H1 (cell line): ENCODE results near the gene LPXN.

Source experiments
- CHD2 ChIP-seq: IDR thresholded peaks from 2 replicates; pipeline ENCODE4 v1.6.1; 2012; ENCODE audit warnings: low read length, improper control_type of control experiment
- EZH2 ChIP-seq: fragments of 200-600 bp; sonication (generic); IDR thresholded peaks from 2 replicates; pipeline ENCODE4 v1.7.1; 2012; ENCODE audit warnings: low read depth, mild to moderate bottlenecking, moderate library complexity, low read length, inconsistent platforms; ENCODE audit not compliant: severe bottlenecking
- KDM1A ChIP-seq: fragments of 200-600, 300-600 bp; sonication (generic); IDR thresholded peaks from 2 replicates; pipeline ENCODE4 v1.7.1; 2016; ENCODE audit warnings: mild to moderate bottlenecking, low read length, borderline replicate concordance
- POLR2A ChIP-seq, 2 experiments: IDR thresholded peaks; 1 replicate in 1 of 2; 2 replicates in 1 of 2; pipeline ENCODE4 v1.6.1; 2011; ENCODE audit warnings: low read depth in 2 of 2, low read length in 2 of 2, mild to moderate bottlenecking in 2 of 2; ENCODE audit errors: control extremely low read depth in 1 of 2
- TF ChIP-seq, protein P1 (sequence below): IDR thresholded peaks from 2 replicates; pipeline ENCODE4 v1.6.1; 2011; ENCODE audit warnings: low read length, improper control_type of control experiment
- TF ChIP-seq, protein P2 (sequence below): IDR thresholded peaks from 2 replicates; pipeline ENCODE4 v1.6.1; 2012; ENCODE audit warnings: low read length, inconsistent platforms

DNA sequence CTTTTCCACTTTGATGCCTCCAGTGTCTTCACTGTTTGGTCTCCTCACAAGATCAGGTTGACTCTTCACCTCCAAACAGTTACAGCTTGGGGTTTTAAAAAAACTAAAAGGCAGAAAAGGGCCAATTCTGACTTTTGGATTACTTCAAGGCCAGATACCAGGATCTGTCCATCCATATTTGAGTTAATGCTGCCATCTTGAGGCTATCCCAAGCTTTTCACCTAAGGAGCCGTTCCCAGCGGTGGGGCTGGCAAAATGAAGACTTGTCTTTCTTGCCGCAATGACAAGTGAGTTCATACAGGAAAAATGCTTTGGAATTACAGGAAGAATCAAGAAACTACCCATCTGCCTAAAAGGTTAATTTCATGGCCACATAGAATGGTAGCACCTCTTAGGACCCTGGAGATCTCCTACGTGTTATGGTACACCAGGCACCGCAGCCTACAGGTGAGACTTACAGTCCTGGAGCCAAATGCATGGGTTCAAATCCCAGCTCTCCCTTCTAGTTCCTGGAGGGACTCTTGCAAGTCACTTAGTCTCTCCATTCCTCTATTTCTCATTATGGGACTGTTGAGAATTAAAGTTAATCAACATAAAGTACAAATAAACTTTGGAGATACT lies 61.8 kb downstream of the LPXN start:
- TF ChIP-seq POLR2A (IDR thresholded peaks at IDR 0.05; ENCODE audit: control extremely low read depth in 1 of 2, low read depth in 2 of 2, low read length in 2 of 2) (no peak), EZH2 (no peak), KDM1A (no peak), CHD2 (no peak)
- TF ChIP-seq, protein P1, sequence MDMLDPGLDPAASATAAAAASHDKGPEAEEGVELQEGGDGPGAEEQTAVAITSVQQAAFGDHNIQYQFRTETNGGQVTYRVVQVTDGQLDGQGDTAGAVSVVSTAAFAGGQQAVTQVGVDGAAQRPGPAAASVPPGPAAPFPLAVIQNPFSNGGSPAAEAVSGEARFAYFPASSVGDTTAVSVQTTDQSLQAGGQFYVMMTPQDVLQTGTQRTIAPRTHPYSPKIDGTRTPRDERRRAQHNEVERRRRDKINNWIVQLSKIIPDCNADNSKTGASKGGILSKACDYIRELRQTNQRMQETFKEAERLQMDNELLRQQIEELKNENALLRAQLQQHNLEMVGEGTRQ, result no peak
- TF ChIP-seq, protein P2, sequence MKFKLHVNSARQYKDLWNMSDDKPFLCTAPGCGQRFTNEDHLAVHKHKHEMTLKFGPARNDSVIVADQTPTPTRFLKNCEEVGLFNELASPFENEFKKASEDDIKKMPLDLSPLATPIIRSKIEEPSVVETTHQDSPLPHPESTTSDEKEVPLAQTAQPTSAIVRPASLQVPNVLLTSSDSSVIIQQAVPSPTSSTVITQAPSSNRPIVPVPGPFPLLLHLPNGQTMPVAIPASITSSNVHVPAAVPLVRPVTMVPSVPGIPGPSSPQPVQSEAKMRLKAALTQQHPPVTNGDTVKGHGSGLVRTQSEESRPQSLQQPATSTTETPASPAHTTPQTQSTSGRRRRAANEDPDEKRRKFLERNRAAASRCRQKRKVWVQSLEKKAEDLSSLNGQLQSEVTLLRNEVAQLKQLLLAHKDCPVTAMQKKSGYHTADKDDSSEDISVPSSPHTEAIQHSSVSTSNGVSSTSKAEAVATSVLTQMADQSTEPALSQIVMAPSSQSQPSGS, result no peak
